Stimulated activated CD8-positive, alpha-beta memory T cell treated with anti-CD3 and anti-CD28 coated beads, Interleukin-15, amount 100 ng/mL, for 4 hours (primary cell): ENCODE measurements around the gene SEC14L6.

Experiments used
- DNase-seq, 2 donors: peaks; one replicate each; pipeline ENCODE4 v3.0.0-alpha.2; 2020; ENCODE audit warnings: low read depth in 2 of 2

SEC14L6 gene

GRCh38 chr22:30535182-30535581 lies 11.4 kb downstream of the SEC14L6 start:
- no peak for DNase-seq

GRCh38 chr22:30531651-30532608 lies 14.6 kb downstream of the SEC14L6 start:
- DNase-seq, result no peak

DNA sequence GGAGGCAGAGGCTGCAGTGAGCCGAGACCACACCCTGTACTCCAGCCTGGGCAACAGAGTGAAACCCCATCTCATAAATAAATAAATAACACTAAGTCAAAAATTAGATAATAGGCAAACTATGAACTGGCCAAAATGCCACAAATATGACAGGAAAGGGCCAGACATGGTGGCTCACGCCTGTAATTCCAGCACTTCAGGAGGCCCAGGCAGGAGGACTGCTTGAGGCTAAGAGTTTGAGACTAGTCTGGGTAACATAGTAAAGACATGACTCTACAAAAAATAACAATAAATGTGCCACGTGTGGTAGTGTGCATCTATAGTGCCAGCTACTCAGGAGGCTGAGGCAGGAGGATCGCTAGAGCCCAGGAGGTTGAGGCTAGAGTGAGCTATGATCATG lies 19.9 kb downstream of the SEC14L6 start:
- no peak for DNase-seq

- no peak for DNase-seq
These were observed 22.7 kb downstream of the SEC14L6 start for GRCh38 chr22:30523646-30524489.

- no peak for DNase-seq
These were observed 25.0 kb downstream of the SEC14L6 start for GRCh38 chr22:30521368-30522156.

DNA sequence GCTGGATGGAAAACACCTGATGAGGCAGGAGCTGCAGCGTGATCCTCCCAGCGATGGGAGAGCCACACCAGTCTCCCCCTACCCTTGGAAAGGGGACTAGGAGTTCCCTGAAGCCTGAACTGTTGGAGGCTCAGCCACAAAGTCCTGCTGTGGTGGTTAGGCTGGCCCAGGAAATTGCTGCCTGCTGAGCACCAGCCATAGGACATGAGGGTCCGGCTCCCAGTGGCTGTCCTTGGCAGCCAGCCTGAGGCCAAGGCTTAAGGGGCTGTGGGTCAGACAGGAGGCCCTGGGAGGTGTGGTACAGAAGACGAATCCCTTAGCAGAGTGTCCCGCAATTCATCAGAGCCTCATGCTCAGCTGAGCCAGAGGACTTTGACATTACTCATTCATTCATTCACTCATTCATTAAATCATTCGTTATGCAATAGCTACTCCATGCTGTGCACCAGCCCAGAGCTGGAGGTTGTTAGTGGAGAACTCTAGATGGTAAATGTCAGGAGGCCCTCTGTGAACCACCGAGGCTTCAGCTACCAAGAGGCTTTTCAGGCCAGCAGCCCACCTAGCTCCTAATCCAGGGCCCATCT lies 26.6 kb downstream of the SEC14L6 start:
- no peak for DNase-seq

DNA sequence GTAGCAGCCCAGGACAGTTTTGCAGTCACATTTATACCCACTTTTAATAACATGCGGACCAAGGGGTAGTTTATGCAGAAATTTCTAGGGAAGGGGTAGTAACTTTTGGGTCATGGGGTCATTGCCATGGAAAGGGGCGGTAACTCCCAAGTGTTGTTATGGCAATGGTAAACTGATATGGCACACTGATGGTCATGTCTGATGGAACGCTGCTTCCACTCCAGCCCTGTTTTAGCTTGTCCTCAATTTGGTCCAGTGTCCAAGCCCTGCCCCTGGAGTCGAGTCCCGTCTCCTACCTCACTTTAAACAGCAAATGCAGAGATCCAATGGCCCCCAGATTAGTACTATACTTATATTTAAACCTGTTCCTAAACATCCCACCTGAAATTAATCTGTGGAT lies 29.8 kb downstream of the SEC14L6 start:
- DNase-seq, result no peak

DNA sequence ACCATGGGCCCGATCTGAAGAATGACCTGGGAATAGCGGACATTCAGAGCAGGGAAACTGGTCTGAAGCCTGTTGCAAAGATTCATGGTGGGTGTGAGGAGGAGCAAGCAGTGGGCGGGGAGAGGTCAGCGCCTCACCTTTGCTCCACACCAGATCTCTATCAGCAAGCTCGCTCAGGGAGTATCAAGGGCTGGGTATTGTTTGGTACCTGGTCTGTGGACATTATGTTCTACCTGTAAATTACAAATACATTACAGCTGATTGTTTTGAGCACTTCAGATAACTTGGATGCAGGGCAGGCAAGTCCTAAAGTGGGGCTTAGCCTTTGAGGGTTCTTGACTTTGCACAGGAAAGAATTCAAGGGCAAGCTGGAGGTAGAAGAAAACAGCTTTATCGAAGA lies 30.3 kb downstream of the SEC14L6 start:
- no peak for DNase-seq

DNA sequence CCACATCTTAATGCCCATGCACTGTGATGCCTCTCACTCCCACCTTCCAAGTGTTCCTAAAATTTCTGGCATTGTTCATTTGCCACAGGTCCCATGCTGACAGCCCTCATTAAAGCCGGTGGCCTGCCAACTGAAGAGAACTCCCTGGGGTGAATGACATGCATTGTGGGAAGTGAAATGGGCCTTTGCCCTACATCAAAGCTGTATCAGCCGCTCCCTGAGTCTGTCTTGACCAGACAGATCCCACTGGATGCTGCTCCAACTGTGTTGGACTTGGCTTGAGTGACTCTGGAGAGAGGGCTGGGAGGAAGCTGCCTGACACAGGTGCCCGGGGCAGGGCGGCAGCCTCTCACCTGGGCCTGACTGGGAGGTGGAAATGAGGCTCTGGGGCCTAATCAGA lies 32.3 kb downstream of the SEC14L6 start:
- DNase-seq, result no peak

- no peak for DNase-seq
These were observed 33.1 kb downstream of the SEC14L6 start for GRCh38 chr22:30513462-30513861.

DNA sequence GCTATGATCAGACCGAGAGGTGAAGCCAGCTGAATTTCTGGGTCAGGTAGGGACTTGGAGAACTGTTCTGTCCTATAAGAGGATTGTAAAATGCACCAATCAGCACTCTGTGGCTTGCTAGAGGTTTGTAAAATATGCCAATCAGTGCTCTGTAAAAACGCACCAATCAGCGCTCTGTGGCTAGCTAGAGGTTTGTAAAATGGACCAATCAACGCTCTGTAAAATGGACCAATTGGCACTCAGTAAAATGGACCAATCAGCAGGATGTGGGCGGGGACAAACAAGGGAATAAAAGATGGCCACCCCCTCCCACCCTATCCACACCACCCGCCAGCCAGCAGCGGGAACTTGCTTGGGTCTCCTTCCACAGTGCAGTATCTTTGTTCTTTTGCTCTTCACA lies 34.6 kb downstream of the SEC14L6 start:
- DNase-seq, result no peak

- DNase-seq, result no peak
These were observed 35.4 kb downstream of the SEC14L6 start for GRCh38 chr22:30511109-30511508.

DNA sequence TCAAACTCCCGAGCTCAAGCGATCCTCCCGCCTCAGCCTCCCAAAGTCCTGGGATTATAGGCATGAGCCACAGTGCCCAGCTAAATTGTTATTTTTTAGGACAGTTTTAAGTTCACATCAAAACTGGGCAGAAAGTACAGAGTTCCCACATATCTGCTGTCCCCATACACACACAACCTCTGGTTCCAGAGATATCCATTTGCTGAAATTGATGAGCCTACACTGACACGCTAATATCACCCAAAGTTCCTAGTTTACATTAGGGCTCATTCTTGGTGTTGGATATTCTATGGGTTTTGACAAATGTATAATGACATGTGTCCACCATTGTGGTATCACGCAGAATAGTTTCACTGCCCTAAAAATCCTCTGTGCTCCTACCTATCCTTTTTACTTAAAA lies 38.3 kb downstream of the SEC14L6 start:
- no peak for DNase-seq

GRCh38 chr22:30507670-30508069 lies 38.9 kb downstream of the SEC14L6 start:
- no peak for DNase-seq

DNA sequence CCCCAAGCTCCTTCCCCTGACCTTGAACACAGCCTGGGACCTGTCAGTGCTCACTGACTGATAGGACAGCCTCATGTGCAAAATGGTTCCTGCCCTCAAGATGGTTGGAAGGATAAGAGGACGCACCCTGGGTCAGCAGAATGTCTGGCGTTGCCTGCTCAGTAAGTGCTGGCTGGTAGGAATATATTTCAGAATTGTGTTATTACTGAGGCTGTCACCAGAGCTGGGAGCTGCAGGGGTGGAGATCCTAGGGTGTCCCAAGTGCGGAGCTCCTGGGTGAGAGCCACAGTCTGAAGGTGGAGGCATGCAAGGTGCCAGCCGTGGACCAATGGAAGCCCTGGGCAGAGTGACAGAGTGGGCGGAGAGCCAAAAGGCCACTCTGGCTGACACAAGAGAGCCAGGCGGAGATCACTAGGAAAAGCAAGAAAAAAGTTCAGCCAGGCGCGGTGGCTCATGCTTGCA lies 40.0 kb downstream of the SEC14L6 start:
- DNase-seq, result no peak

- no peak for DNase-seq
These were observed 43.0 kb downstream of the SEC14L6 start for GRCh38 chr22:30503551-30503950.

DNA sequence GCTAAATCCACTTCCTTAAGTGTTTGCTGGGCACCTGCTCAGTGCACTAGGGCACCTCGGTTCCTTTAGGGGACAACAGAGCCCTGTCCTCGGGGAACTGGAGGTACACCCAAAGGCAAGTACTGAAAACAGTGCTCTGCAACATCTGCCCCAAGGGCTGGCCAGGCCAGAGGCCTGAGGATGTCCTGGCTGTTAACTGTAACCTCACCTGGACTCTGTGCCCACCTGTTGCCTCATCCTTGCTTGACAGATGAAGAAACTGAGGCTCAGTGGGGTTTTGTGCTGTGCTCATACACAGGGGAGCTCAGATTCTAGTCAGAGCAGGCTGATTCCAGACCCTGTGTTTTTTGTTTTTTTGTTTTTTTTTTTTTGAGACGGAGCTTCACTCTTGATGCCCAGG lies 43.6 kb downstream of the SEC14L6 start:
- no peak for DNase-seq

DNA sequence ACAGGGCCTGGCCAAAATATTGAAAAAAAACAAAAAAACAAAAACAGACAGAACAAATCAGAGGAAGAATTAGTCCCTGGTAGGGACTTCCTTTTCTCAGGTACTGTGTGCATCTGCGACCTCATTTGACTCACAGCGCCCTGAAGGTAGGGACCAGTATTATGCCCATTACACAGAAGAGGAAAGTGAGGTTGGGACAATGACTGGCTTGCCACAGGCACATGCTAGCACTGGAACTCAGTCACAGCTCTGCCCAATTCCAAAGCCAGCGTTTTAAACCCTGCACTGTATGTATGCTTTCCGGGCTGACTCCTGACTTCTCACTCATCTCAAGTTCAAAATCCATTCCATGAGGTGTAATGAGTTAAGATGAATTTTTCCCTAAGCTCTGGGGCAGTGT lies 44.4 kb downstream of the SEC14L6 start:
- no peak for DNase-seq

GRCh38 chr22:30500628-30501027 lies 45.9 kb downstream of the SEC14L6 start:
- no peak for DNase-seq

DNA sequence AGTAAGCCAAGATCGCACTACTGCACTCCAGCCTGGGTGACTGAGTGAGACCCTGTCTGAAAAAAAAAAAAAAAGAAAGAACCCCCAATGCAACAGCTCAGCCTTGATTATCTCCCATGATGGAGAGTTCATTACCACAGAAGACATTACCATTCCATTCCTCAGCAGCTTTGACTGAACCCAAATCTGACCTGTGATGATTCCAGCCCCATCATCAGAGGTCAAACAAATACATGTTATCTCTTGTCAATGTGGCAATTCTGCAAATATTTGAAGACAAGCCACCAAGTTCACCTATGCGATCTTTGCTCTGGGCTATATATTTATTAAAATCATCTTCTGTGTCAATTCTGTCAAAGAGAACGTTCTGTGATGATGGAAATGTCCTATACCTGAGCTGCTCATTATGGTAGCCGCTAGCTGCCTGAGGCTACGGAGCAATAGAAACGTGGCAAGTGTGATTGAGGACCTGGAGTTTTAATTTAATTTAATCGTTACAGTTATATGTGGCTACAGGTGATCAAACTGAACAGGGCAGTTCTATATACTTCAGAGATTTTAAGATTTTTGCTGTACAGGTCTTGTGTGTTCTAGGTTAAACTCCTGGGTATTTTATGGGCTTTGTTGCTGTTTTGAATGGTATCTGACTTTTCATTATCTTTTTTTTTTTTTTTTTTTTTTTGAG lies 48.9 kb downstream of the SEC14L6 start:
- DNase-seq, result no peak
